NT2/D1 (cell line): Measurements from ENCODE around the gene MEF2B.

Experiments
- SUZ12 ChIP-seq: IDR thresholded peaks from 2 replicates; pipeline ENCODE4 v1.6.1; 2011; ENCODE audit not compliant: insufficient read length, insufficient read depth; ENCODE audit errors: extremely low read depth
- YY1 ChIP-seq: IDR thresholded peaks from 2 replicates; pipeline ENCODE4 v1.6.1; 2011; ENCODE audit not compliant: insufficient read length, insufficient read depth
- ZNF274 ChIP-seq: IDR thresholded peaks from 2 replicates; pipeline ENCODE4 v1.6.1; 2011; ENCODE audit warnings: mild to moderate bottlenecking, low read depth, low read length

GRCh38 chr19:19126102-19126501 is 44.0 kb downstream of the MEF2B start:
- TF ChIP-seq YY1: no peak
- no peak for TF ChIP-seq ZNF274
- TF ChIP-seq SUZ12: no peak
